ENCODE data around the gene BTBD17.

- TF ChIP-seq, protein P1, sequence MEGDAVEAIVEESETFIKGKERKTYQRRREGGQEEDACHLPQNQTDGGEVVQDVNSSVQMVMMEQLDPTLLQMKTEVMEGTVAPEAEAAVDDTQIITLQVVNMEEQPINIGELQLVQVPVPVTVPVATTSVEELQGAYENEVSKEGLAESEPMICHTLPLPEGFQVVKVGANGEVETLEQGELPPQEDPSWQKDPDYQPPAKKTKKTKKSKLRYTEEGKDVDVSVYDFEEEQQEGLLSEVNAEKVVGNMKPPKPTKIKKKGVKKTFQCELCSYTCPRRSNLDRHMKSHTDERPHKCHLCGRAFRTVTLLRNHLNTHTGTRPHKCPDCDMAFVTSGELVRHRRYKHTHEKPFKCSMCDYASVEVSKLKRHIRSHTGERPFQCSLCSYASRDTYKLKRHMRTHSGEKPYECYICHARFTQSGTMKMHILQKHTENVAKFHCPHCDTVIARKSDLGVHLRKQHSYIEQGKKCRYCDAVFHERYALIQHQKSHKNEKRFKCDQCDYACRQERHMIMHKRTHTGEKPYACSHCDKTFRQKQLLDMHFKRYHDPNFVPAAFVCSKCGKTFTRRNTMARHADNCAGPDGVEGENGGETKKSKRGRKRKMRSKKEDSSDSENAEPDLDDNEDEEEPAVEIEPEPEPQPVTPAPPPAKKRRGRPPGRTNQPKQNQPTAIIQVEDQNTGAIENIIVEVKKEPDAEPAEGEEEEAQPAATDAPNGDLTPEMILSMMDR (IDR thresholded peaks at IDR 0.05) = no peak
- no peak for TF ChIP-seq POLR2A (IDR thresholded peaks at IDR 0.05)
Observed at GRCh38 chr17:74316220-74316619, 45.4 kb downstream of the BTBD17 start.

All from thyroid gland (tissue), 4 donors.